SK-N-MC (cell line): Measurements from ENCODE around the gene RIC8B.

ENCODE experiments used
- EZH2 ChIP-seq: fragments of 200-600 bp; sonication (generic); IDR thresholded peaks from one replicate; pipeline ENCODE4 v1.6.1; 2017; ENCODE audit warnings: antibody characterized with exemption
- FOXP2 ChIP-seq: optimal IDR thresholded peaks from 2 replicates; pipeline ENCODE3; 2011; ENCODE audit warnings: mild to moderate bottlenecking, moderate library complexity; ENCODE audit not compliant: insufficient read depth; ENCODE audit errors: extremely low read length, control extremely low read depth
- POLR2AphosphoS5 ChIP-seq: IDR thresholded peaks from 2 replicates; pipeline ENCODE4 v1.6.1; 2012; ENCODE audit warnings: mild to moderate bottlenecking, low read depth, low read length, borderline replicate concordance

GRCh38 chr12:106855221-106855758, 80.8 kb downstream of the RIC8B start:
- TF ChIP-seq POLR2AphosphoS5 (no peak), EZH2 (no peak), FOXP2 (no peak)
